ENCODE results near the gene ZNF747. TPM values are rescaled to one million over a fixed set of nuclear protein-coding genes. Genes with fewer than 3 reads are reported as not detected.

Gene ZNF747
- total RNA-seq, 4 donors from 2014 or later = 16.0 to 25.7 (median 16.8) TPM

DNA sequence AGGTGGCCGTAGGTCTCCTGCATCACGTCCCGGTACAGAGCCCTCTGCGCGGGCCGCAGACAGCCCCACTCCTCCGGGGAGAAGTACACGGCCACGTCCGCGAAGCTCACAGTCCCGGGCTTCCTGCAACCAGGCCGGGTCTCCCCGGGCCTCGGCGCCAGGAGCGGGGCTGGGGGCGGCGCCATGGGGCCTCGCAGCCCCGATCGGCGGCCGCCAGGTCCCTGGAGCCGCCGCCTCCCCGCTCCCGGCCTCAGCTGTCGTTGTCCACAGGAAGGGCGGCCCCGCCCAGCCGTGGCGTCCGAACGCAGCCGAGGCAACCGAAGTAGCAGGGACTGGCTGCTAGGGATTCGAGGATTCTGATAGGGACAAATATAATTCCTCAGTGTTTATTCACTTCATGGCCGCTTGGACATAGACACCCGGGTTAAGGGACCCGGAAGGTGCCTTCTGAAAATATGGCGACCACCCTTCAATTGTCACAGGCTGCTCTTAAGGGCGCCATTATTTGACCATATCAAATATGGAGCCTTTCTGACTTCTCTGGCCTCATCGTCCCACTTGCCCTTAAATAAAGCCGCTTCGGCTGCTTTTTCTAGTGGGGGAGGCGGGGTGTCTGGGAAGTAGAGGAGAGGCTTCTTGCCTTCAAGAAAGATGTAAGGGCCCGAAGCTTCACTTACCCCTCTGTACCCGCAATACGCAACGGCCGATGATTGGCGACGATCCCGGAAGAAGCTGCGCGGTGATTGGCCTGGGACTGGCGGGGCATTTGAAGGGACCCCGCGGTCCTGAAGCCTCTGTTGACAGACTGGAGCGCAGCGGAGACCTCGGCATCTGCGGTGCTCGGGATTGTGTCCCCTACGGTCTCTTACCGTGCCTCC lies 37.0 kb upstream of the ZNF747 start, which contains the start of gene ZNF688:
TSS of gene ZNF688 (minus strand) at position 270 of the 878 bp plus-strand sequence. CDS start at position 185, 85 bp downstream.
- in situ Hi-C loops (cut with MboI; ENCODE audit: low pct_ligation_motif_present in 1 of 4, low pct_unique_long_range_greater_than_20kb in 1 of 4, low sequenced_read_pairs in 3 of 4) (loop anchor here in 2 of 4 donors (10.0 to 25.0 kb wide), 2 partner anchors 63 to 134 kb away; partner anchors contain the start of genes DCTPP1 (in 1 of the 2) and SEPHS2 (in 1 of the 2)), intact Hi-C loops (cut with DNase I; ENCODE audit: low total_unique reads) (loop anchor here (10.0 kb wide), 1 partner anchor 53 kb away; no protein-coding TSS in a partner anchor)
- H3K4me3 ChIP-seq = peak within 1 kb of the TSS; percentile 81 to 92 (median 82)
- H3K36me3 ChIP-seq = no peaks in the 10 kb centered on the region
- no peaks in the 10 kb centered on the region for H3K27me3 ChIP-seq
- 0% methylated on average over 61 of the region's 67 CpGs; no CpG with 5 or more reads in 1 of the 2 donors for WGBS, 2 donors (ENCODE audit: low coverage in 1 of 2)
- peak within 1 kb of the TSS; percentile 99 to 100 (median 99) for H3K27ac ChIP-seq
- DNase-seq = peak; percentile 96
- H3K4me1 ChIP-seq = peaks cover 12 to 34% (median 24%) of the 10 kb centered on the region in 4 donors
- no peaks in the 10 kb centered on the region for H3K9me3 ChIP-seq
- peak; percentile 74 for TF ChIP-seq POLR2A (IDR thresholded peaks at IDR 0.05)
- TF ChIP-seq, protein P1, sequence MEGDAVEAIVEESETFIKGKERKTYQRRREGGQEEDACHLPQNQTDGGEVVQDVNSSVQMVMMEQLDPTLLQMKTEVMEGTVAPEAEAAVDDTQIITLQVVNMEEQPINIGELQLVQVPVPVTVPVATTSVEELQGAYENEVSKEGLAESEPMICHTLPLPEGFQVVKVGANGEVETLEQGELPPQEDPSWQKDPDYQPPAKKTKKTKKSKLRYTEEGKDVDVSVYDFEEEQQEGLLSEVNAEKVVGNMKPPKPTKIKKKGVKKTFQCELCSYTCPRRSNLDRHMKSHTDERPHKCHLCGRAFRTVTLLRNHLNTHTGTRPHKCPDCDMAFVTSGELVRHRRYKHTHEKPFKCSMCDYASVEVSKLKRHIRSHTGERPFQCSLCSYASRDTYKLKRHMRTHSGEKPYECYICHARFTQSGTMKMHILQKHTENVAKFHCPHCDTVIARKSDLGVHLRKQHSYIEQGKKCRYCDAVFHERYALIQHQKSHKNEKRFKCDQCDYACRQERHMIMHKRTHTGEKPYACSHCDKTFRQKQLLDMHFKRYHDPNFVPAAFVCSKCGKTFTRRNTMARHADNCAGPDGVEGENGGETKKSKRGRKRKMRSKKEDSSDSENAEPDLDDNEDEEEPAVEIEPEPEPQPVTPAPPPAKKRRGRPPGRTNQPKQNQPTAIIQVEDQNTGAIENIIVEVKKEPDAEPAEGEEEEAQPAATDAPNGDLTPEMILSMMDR (IDR thresholded peaks at IDR 0.05) = peak in 1 of 5 experiments; percentile 39
- TF ChIP-seq POLR2AphosphoS5 (IDR thresholded peaks at IDR 0.05) = peak; percentile 66 to 84 (median 73)
- no peak for TF ChIP-seq EP300 (IDR thresholded peaks at IDR 0.05; ENCODE audit: low read depth)

DNA sequence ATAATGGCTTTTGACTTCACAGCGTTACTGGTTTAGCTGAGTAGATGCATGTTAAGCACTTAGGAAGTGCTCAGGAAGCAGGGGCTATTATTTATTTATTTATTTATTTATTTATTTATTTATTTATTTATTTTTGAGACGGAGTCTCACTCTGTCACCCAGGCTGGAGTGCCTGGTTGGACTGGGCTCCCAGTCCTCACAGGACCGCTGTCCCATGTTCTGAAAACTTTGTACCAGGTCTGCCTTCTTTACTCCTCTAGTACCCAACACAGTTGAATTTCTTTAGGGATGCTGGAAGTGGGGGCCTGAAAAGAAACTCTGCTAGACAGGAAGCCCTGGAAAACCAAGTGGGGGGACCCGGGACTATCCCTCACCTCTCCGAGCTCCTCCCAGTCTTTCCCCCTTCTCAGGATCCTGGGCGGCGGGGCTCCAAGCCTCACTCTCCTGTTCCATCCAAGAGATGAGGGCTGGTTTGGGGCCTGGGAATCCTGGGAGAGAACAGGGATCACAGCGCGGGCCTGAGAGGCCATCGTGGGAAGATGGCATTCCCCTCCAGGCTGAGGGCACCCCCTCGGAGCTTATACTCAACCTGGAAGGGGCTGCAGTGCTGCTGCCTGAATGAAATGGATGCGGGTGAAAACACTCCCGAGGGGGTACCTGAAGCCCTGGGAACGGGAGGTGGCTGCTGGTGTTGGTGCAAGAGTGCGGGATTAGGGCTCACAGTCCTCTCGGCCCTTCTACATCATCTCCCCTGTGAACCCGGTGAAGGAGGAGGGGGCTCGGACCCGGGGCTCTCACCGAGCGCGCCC lies 36.2 kb upstream of the ZNF747 start:
- H3K4me1 ChIP-seq = peaks cover 12 to 34% (median 24%) of the 10 kb centered on the region in 4 donors
- WGBS, 2 donors (ENCODE audit: low coverage in 1 of 2) = 7 to 67% methylated on average over 1 to 22 of the region's 22 CpGs
- peak in 1 of 3 donors; percentile 16 for TF ChIP-seq POLR2AphosphoS5 (IDR thresholded peaks at IDR 0.05)
- no peak for TF ChIP-seq EP300 (IDR thresholded peaks at IDR 0.05; ENCODE audit: low read depth)
- no peaks in the 10 kb centered on the region for H3K9me3 ChIP-seq
- H3K27ac ChIP-seq = peak overlapping the region; percentile 99 to 100 (median 99)
- peak overlapping the region; percentile 81 to 92 (median 82) for H3K4me3 ChIP-seq
- H3K27me3 ChIP-seq = no peaks in the 10 kb centered on the region
- in situ Hi-C loops (cut with MboI; ENCODE audit: low pct_ligation_motif_present in 1 of 4, low pct_unique_long_range_greater_than_20kb in 1 of 4, low sequenced_read_pairs in 3 of 4) = loop anchor here in 2 of 4 donors (10.0 to 25.0 kb wide), 2 partner anchors 64 to 134 kb away; partner anchors contain the start of genes DCTPP1 (in 1 of the 2) and SEPHS2 (in 1 of the 2)
- DNase-seq = no peak
- intact Hi-C loops (cut with DNase I; ENCODE audit: low total_unique reads) = loop anchor here (10.0 kb wide), 1 partner anchor 54 kb away; no protein-coding TSS in a partner anchor
- no peaks in the 10 kb centered on the region for H3K36me3 ChIP-seq

GRCh38 chr16:30569746-30570635 lies 35.3 kb upstream of the ZNF747 start:
- in situ Hi-C loops (cut with MboI; ENCODE audit: low pct_ligation_motif_present in 1 of 4, low pct_unique_long_range_greater_than_20kb in 1 of 4, low sequenced_read_pairs in 3 of 4) = loop anchor here in 2 of 4 donors (10.0 to 25.0 kb wide), 2 partner anchors 65 to 133 kb away; partner anchors contain the start of genes DCTPP1 (in 1 of the 2) and SEPHS2 (in 1 of the 2)
- DNase-seq = no peak
- H3K4me3 ChIP-seq = peak overlapping the region in 1 of 4 donors; percentile 81

More at GRCh38 chr16:30569746-30570635, 35.3 kb upstream of the ZNF747 start:
- no peaks in the 10 kb centered on the region for H3K27me3 ChIP-seq
- peaks cover 12 to 34% (median 24%) of the 10 kb centered on the region in 4 donors for H3K4me1 ChIP-seq
- no peaks in the 10 kb centered on the region for H3K9me3 ChIP-seq
- peak overlapping the region; percentile 99 to 100 (median 99) for H3K27ac ChIP-seq
- H3K36me3 ChIP-seq = no peaks in the 10 kb centered on the region
- WGBS, 2 donors (ENCODE audit: low coverage in 1 of 2) = 80 to 94% methylated on average over 5 to 44 of the region's 44 CpGs
- intact Hi-C loops (cut with DNase I; ENCODE audit: low total_unique reads) = loop anchor here (10.0 kb wide), 1 partner anchor 55 kb away; no protein-coding TSS in a partner anchor
- TF ChIP-seq, protein P1 (IDR thresholded peaks at IDR 0.05) = no peak
- TF ChIP-seq POLR2A (IDR thresholded peaks at IDR 0.05) (no peak), POLR2AphosphoS5 (IDR thresholded peaks at IDR 0.05) (no peak), EP300 (IDR thresholded peaks at IDR 0.05; ENCODE audit: low read depth) (no peak)

Data from transverse colon (tissue), 4 donors.